PC-9 (cell line): ENCODE measurements around the gene PGC.

Source experiments
- EZH2 ChIP-seq: fragments of 200-600 bp; sonication (generic); IDR thresholded peaks from 2 replicates; pipeline ENCODE4 v1.8.0; 2017; ENCODE audit warnings: antibody characterized with exemption, low read depth
- TF ChIP-seq, protein P1 (sequence below): fragments of 200-600 bp; sonication (generic); conservative IDR thresholded peaks from 2 replicates; pipeline ENCODE4 v1.6.1; 2017; ENCODE audit warnings: mixed run types, antibody characterized with exemption, mild to moderate bottlenecking, moderate library complexity

DNA sequence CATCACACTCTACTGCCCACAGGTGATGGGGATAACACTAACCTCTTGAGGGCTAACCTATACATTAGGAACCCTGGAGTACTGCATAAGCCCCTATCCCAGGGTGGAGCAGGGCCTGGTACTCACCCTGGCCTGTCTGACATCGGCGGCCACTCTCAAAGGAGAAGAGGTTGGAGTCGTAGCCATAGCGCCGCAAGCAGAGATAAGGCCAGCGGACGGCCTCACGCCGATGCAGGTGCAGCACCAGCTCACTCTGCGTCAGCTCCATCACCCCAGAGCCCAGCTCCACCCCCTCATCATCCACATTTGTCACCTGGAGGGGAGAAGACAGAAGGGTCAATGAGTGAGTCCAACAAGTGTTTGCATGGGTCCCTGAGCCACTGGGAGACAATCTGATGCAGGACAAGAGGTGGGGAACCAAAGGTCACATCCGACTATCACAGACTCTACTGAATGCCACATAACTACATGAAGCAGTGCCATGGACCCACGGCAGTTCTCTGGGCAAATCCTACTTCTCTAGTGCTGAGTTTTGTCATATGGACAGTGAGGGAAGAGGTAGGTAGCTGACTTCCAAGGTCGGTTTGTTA is 28.2 kb upstream of the PGC start:
- TF ChIP-seq, protein P1, sequence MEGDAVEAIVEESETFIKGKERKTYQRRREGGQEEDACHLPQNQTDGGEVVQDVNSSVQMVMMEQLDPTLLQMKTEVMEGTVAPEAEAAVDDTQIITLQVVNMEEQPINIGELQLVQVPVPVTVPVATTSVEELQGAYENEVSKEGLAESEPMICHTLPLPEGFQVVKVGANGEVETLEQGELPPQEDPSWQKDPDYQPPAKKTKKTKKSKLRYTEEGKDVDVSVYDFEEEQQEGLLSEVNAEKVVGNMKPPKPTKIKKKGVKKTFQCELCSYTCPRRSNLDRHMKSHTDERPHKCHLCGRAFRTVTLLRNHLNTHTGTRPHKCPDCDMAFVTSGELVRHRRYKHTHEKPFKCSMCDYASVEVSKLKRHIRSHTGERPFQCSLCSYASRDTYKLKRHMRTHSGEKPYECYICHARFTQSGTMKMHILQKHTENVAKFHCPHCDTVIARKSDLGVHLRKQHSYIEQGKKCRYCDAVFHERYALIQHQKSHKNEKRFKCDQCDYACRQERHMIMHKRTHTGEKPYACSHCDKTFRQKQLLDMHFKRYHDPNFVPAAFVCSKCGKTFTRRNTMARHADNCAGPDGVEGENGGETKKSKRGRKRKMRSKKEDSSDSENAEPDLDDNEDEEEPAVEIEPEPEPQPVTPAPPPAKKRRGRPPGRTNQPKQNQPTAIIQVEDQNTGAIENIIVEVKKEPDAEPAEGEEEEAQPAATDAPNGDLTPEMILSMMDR, result no peak
- TF ChIP-seq EZH2, result no peak
